Astrocyte (in vitro differentiated cells and primary cell): ENCODE data around the gene RNPEP. TPM values are rescaled to one million over a fixed set of nuclear protein-coding genes. Genes with fewer than 3 reads are reported as not detected.
"Not testable (repeated sequence)": the region's sequence is repeated elsewhere in the genome, so short reads cannot be mapped to it uniquely, and the experiment has no call there.

Experiments
- DNase-seq: peaks from one replicate; pipeline ENCODE4 v3.0.0-alpha.2; 2010; ENCODE audit warnings: low read depth
- FAIRE-seq: peaks from 2 replicates; lab custom pipeline; 2011; peaks lifted over from hg19 to GRCh38; lab: Jason Lieb, UNC
- H2AFZ ChIP-seq: 2 replicates; pipeline ENCODE4 v1.6.0; 2012; ENCODE audit warnings: low read depth, low read length, inconsistent platforms
- H3K27ac ChIP-seq: 2 replicates; pipeline ENCODE4 v1.5.1; 2011; ENCODE audit warnings: low read depth, low read length, inconsistent platforms
- H3K27me3 ChIP-seq: 2 replicates; pipeline ENCODE4 v1.6.0; 2011; ENCODE audit warnings: low read length, inconsistent platforms; ENCODE audit not compliant: insufficient read depth
- H3K36me3 ChIP-seq: 2 replicates; pipeline ENCODE4 v1.5.1; 2011; ENCODE audit warnings: low read length, inconsistent platforms; ENCODE audit not compliant: insufficient read depth
- H3K4me1 ChIP-seq: 2 replicates; pipeline ENCODE4 v1.5.1; 2011; ENCODE audit warnings: low read length, inconsistent platforms; ENCODE audit not compliant: insufficient read depth
- H3K4me2 ChIP-seq: 2 replicates; pipeline ENCODE4 v1.6.0; 2012; ENCODE audit warnings: low read length, inconsistent platforms
- H3K4me3 ChIP-seq: 2 replicates; pipeline ENCODE4 v1.5.1; 2011; ENCODE audit warnings: low read depth, mild to moderate bottlenecking, low read length, inconsistent platforms; ENCODE audit not compliant: insufficient read depth
- H3K79me2 ChIP-seq: 2 replicates; pipeline ENCODE4 v1.6.0; 2012; ENCODE audit warnings: mild to moderate bottlenecking, low read length, inconsistent platforms; ENCODE audit not compliant: insufficient read depth
- H3K9ac ChIP-seq: 2 replicates; pipeline ENCODE4 v1.6.0; 2012; ENCODE audit warnings: mild to moderate bottlenecking, low read length, inconsistent platforms
- H3K9me3 ChIP-seq: 2 replicates; pipeline ENCODE4 v1.5.1; 2012; ENCODE audit warnings: low read depth, mild to moderate bottlenecking, low read length, inconsistent platforms; ENCODE audit not compliant: insufficient read depth
- H4K20me1 ChIP-seq: 2 replicates; pipeline ENCODE4 v1.6.0; 2012; ENCODE audit warnings: low read length, inconsistent platforms; ENCODE audit not compliant: insufficient read depth
- H3K27ac Mint-ChIP-seq: one replicate; pipeline ENCODE4 v1.8.0; 2021; ENCODE audit warnings: mild to moderate bottlenecking, mixed read lengths; ENCODE audit not compliant: unreplicated experiment
- H3K27me3 Mint-ChIP-seq: one replicate; pipeline ENCODE4 v1.8.0; 2021; ENCODE audit warnings: low read depth, mixed read lengths; ENCODE audit not compliant: unreplicated experiment
- H3K36me3 Mint-ChIP-seq: one replicate; pipeline ENCODE4 v1.8.0; 2021; ENCODE audit warnings: low read depth, mixed read lengths; ENCODE audit not compliant: unreplicated experiment
- H3K4me1 Mint-ChIP-seq: one replicate; pipeline ENCODE4 v1.8.0; 2021; ENCODE audit warnings: low read depth, mixed read lengths; ENCODE audit not compliant: unreplicated experiment
- H3K4me3 Mint-ChIP-seq: one replicate; pipeline ENCODE4 v1.8.0; 2021; ENCODE audit warnings: mild to moderate bottlenecking, moderate library complexity, mixed read lengths; ENCODE audit not compliant: unreplicated experiment
- H3K9me3 Mint-ChIP-seq: one replicate; pipeline ENCODE4 v1.8.0; 2021; ENCODE audit warnings: mild to moderate bottlenecking, mixed read lengths; ENCODE audit not compliant: unreplicated experiment
- EZH2 ChIP-seq: IDR thresholded peaks from 2 replicates; pipeline ENCODE4 v1.6.1; 2012; ENCODE audit warnings: mild to moderate bottlenecking, low read length, inconsistent platforms; ENCODE audit not compliant: insufficient read depth
- total RNA-seq: library from RNA; stranded (reverse); gene quantifications from 2 replicates; pipeline ENCODE4 v1.2.1, GENCODE V29; 2021
- TF ChIP-seq, protein P1 (sequence below): IDR thresholded peaks from 2 replicates; pipeline ENCODE4 v1.5.1; 2011; ENCODE audit warnings: low read depth, mild to moderate bottlenecking, inconsistent platforms, low read length, moderate library complexity; ENCODE audit not compliant: insufficient read depth

RNPEP gene
- total RNA-seq, 1 donor from 2014 or later, result 68.9 TPM

DNA sequence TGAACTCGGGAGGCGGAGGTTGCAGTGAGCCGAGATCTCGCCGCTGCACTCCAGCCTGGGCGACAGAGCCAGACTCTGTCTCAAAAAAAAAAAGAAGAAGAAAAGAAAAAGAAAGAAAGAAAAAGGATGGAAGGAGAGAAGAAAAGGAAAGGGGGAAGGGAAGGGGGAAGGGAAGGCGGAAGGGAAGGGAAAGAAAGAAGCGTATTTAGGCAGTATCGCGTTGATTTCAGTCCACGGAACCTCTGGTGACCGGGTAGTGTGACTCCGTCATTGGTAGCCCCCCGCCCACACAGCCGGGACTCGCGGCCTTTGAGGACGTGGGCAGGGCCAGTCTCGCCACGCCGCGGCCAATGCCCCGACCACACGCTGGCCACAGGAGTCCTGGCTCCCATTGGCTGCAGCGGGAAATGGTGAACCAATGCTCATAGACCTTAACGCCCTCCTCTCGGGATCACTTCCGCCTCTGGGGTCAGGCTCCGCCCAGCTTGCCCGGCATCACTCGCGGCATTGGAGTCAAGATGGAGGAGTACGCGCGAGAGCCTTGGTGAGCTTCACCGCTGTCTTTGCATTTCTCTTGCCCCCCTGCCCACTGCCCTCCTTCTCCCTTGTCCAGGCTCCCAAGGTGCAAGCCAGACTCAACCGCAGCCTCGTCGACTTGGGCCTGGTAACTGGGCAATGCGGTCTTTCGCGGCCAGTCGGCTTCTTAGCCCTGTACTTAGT, 27.3 kb upstream of the RNPEP start, which contains the start of gene TIMM17A:
TIMM17A (plus strand) TSS at position 495 of the 720 bp plus-strand sequence; CDS start at position 519, 24 bp downstream.
- peaks cover 18% of the 10 kb centered on the region for H3K36me3 ChIP-seq
- DNase-seq, result peak; percentile 97

DNA sequence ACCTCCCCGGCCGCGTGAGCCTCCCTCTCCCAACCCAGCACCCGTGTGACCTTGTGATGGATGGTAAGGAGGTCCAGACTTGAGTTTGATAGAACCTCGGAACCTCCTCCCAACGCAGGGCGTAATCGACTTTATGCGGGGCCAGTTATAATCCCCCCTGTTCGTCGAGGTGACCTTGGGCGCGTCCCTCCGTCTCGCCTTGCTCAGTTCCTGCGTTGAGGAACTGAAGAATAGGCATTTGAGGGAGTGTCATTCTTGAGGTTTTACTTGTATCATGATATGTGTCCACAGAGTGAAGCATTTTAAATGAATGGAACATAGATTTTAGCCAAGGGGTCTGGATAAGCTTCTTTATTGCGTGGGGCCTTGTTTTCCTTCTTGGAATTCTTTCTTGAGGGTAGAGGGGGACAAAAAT, 26.7 kb upstream of the RNPEP start:
- H3K9me3 ChIP-seq, result no peaks in the 10 kb centered on the region
- H4K20me1 ChIP-seq, result peaks cover 23% of the 10 kb centered on the region
- TF ChIP-seq, protein P1, sequence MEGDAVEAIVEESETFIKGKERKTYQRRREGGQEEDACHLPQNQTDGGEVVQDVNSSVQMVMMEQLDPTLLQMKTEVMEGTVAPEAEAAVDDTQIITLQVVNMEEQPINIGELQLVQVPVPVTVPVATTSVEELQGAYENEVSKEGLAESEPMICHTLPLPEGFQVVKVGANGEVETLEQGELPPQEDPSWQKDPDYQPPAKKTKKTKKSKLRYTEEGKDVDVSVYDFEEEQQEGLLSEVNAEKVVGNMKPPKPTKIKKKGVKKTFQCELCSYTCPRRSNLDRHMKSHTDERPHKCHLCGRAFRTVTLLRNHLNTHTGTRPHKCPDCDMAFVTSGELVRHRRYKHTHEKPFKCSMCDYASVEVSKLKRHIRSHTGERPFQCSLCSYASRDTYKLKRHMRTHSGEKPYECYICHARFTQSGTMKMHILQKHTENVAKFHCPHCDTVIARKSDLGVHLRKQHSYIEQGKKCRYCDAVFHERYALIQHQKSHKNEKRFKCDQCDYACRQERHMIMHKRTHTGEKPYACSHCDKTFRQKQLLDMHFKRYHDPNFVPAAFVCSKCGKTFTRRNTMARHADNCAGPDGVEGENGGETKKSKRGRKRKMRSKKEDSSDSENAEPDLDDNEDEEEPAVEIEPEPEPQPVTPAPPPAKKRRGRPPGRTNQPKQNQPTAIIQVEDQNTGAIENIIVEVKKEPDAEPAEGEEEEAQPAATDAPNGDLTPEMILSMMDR, result no peak
- TF ChIP-seq EZH2, result no peak
- H2AFZ ChIP-seq, result peak overlapping the region; percentile 92
- peaks cover 21% of the 10 kb centered on the region for H3K36me3 ChIP-seq
- H3K4me2 ChIP-seq, result peak overlapping the region; percentile 89
- peaks cover 9% of the 10 kb centered on the region for H3K4me1 ChIP-seq
- Mint-ChIP-seq H3K4me1 (peaks cover 9% of the 10 kb centered on the region), H3K27me3 (no peaks in the 10 kb centered on the region), H3K9me3 (peaks cover 2% of the 10 kb centered on the region), H3K4me3 (peak overlapping the region; percentile 92), H3K36me3 (peaks cover 3% of the 10 kb centered on the region), H3K27ac (peak overlapping the region; percentile 78)
- peak overlapping the region; percentile 98 for H3K4me3 ChIP-seq
- no peaks in the 10 kb centered on the region for H3K27me3 ChIP-seq
- peak overlapping the region; percentile 89 for H3K27ac ChIP-seq
- DNase-seq (peak; percentile 20), FAIRE-seq (no peak)
- peak overlapping the region; percentile 93 for H3K9ac ChIP-seq
- H3K79me2 ChIP-seq, result peaks cover 47% of the 10 kb centered on the region

More for the DNA sequence above, 27.3 kb upstream of the RNPEP start, which contains the start of gene TIMM17A:
- Histone ChIP-seq H3K4me2 (peak within 1 kb of the TSS; percentile 89), H3K79me2 (peaks cover 41% of the 10 kb centered on the region), H3K27ac (peak within 1 kb of the TSS; percentile 89), H3K4me3 (peak within 1 kb of the TSS; percentile 98), H4K20me1 (peaks cover 17% of the 10 kb centered on the region), H3K27me3 (no peaks in the 10 kb centered on the region), H2AFZ (peak within 1 kb of the TSS; percentile 92), H3K9ac (peak within 1 kb of the TSS; percentile 93), H3K4me1 (peaks cover 9% of the 10 kb centered on the region), H3K9me3 (no peaks in the 10 kb centered on the region)
- TF ChIP-seq, protein P1, result no peak
- TF ChIP-seq EZH2, result no peak
- Mint-ChIP-seq H3K36me3 (peaks cover 3% of the 10 kb centered on the region), H3K27me3 (peaks cover 4% of the 10 kb centered on the region), H3K9me3 (peaks cover 2% of the 10 kb centered on the region), H3K4me1 (peaks cover 9% of the 10 kb centered on the region), H3K4me3 (peak within 1 kb of the TSS; percentile 92), H3K27ac (peak within 1 kb of the TSS; percentile 78)
- FAIRE-seq, result peak; percentile 69

DNA sequence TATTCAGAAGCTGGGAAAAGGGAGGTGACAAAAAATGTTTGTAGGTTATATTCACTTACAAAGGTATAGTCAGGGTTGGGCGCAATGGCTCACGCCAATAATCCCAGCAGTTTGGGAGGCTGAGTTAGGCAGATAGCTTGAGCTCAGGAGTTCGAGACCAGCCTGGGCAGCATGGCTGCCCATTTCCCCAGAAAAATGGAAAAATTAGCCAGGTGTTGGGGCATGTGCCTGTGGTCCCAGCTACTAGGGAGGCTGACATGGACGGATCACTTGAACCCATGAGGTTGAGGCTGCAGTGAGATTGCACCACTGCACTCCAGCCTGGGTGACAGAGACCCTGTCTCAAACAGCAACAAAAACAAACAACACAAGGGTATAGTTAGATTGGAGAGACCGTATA, 24.1 kb upstream of the RNPEP start:
- Histone ChIP-seq H3K9ac (no peak overlapping the region), H3K4me1 (peaks cover 9% of the 10 kb centered on the region), H3K36me3 (peaks cover 43% of the 10 kb centered on the region), H3K4me3 (no peak overlapping the region), H3K9me3 (no peaks in the 10 kb centered on the region), H3K79me2 (peaks cover 65% of the 10 kb centered on the region), H3K27ac (no peak overlapping the region), H4K20me1 (peaks cover 44% of the 10 kb centered on the region), H2AFZ (no peak overlapping the region), H3K4me2 (no peak overlapping the region), H3K27me3 (no peaks in the 10 kb centered on the region)
- H3K4me1 Mint-ChIP-seq, result peaks cover 9% of the 10 kb centered on the region
- TF ChIP-seq, protein P1, result no peak
- H3K27me3 Mint-ChIP-seq, result no peaks in the 10 kb centered on the region
- H3K36me3 Mint-ChIP-seq, result peaks cover 5% of the 10 kb centered on the region
- FAIRE-seq (no peak), DNase-seq (no peak)
- no peak overlapping the region for H3K4me3 Mint-ChIP-seq
- H3K27ac Mint-ChIP-seq, result no peak overlapping the region
- H3K9me3 Mint-ChIP-seq, result peaks cover 2% of the 10 kb centered on the region

DNA sequence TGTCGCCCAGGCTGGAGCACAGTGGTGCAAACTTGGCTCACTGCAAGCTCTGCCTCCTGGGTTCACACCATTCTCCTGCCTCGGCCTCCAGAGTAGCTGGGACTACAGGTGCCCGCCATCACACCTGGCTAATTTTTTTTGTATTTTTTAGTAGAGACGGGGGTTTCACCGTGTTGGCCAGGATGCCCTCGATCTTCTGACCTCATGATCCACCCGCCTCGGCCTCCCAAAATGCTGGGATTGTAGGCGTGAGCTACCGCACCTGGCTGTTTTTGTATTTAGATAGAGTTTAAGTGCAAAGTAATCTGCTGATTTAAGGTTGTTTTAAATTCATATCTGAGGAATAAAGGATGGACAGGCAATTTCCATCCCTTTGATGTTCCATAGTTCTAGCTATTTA, 20.1 kb upstream of the RNPEP start:
- H3K4me1 Mint-ChIP-seq, DNase-seq, H3K27ac ChIP-seq, H3K9ac ChIP-seq, H3K4me2 ChIP-seq, H3K36me3 Mint-ChIP-seq, H3K27me3 ChIP-seq, H3K4me1 ChIP-seq, H3K9me3 Mint-ChIP-seq, H3K27me3 Mint-ChIP-seq, H3K4me3 ChIP-seq, H3K27ac Mint-ChIP-seq, H3K4me3 Mint-ChIP-seq, FAIRE-seq, H3K9me3 ChIP-seq, H2AFZ ChIP-seq: not testable (repeated sequence)
- H3K36me3 ChIP-seq, result peaks cover 62% of the 10 kb centered on the region
- H4K20me1 ChIP-seq, result peaks cover 64% of the 10 kb centered on the region
- H3K79me2 ChIP-seq, result peaks cover 71% of the 10 kb centered on the region
